Body of pancreas (tissue), 4 donors: ENCODE results near the gene PLEKHA7.

Experiments used
- POLR2A ChIP-seq, 3 donors: fragments of 450-650 bp; IDR thresholded peaks; one replicate each; pipeline ENCODE4 v1.6.1; 2016; ENCODE audit warnings: antibody characterized with exemption in 3 of 3, mild to moderate bottlenecking in 2 of 3
- TF ChIP-seq, protein P1 (sequence below), 7 experiments: fragments of 450-650 bp in 4 of 7; fragments of 200-600 bp in 3 of 7; sonication (generic) in 3 of 7; IDR thresholded peaks; one replicate each; pipeline ENCODE4 v1.5.1; 2016 to 2019; ENCODE audit warnings: antibody characterized with exemption in 7 of 7

DNA sequence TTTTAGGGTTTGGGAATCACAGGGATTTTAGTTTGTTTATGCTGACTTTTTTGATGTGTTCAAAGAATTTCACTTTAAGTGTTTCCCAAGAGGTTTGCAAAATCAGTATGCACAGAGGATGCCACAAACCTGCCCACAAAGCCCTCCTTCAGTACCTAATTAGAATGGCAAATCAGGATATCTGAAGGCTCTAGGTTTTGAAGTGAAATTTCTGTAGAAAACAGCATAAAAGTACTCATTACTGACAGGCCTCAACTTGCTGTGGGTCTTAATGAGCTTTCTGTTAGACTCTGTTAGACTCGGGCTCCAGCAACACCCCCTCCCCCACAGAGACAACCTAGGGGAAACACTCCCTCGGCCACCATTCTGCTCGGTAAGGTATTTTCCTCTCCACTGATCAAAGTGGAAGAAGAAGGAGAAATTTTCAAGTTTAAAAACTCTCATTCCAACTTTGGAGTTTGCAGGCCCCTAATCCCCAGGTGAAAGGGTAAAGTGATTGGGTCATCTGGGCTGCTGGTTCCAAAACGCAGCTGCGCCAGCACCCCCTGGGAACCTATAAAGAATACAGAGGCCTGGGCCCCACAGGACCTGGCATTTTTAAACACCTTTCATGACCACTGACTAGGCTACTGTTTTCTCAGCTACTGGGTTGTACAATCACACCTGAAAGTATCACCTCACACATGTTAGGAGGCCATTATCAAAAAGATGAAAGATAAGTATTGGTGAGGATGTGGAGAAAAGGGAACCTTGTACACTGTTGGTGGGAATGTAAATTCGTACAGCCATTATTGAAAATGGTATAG lies 67.5 kb downstream of the PLEKHA7 start:
- TF ChIP-seq, protein P1, sequence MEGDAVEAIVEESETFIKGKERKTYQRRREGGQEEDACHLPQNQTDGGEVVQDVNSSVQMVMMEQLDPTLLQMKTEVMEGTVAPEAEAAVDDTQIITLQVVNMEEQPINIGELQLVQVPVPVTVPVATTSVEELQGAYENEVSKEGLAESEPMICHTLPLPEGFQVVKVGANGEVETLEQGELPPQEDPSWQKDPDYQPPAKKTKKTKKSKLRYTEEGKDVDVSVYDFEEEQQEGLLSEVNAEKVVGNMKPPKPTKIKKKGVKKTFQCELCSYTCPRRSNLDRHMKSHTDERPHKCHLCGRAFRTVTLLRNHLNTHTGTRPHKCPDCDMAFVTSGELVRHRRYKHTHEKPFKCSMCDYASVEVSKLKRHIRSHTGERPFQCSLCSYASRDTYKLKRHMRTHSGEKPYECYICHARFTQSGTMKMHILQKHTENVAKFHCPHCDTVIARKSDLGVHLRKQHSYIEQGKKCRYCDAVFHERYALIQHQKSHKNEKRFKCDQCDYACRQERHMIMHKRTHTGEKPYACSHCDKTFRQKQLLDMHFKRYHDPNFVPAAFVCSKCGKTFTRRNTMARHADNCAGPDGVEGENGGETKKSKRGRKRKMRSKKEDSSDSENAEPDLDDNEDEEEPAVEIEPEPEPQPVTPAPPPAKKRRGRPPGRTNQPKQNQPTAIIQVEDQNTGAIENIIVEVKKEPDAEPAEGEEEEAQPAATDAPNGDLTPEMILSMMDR (IDR thresholded peaks at IDR 0.05): no peak
- no peak for TF ChIP-seq POLR2A (IDR thresholded peaks at IDR 0.05)
